GM10847 (cell line): Measurements from ENCODE around the gene PCNX1.

Source experiments
- POLR2A ChIP-seq: IDR thresholded peaks from 2 replicates; pipeline ENCODE4 v1.6.1; 2011; ENCODE audit not compliant: insufficient read length; ENCODE audit errors: extremely low read depth

PCNX1 gene

DNA sequence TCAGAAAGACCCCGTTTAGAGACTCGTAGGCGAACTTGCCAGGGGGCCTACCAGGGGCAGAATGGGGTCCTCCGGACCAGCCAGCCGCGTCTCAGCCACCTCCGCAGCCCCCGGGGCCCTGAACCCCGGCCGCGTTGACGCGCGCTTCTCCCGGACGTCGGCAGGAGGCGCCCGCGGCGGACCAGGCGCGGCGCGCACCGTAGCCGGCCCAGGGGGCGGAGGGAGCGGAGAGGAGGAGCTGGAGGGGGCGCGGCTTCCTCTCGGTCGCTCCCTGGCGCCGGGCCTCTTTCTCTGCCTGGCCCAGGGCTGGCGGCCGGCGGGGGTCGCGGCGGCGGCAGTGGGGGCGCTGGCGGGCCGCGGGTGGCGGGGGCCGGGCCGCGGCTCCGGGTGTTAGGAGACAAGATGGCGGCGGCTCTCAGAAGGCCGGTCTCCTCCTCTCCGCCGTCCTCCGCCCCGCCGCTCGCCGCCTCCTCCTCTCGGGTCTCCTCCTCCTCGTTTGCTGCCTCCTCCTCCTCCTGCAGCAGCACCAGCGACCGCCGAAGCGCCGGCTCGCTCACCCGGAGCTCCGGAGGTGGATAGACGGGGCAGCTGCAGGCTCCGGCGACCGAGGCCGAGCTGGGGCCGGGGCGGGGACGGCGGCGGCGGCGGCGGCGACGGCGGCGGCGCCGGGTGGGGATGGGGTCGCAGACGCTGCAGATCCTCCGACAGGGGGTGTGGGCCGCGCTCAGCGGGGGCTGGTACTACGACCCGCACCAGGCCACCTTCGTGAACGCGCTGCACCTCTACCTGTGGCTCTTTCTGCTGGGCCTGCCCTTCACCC is at the start of gene PCNX1:
Gene PCNX1, plus strand, starts transcription at position 284 of the 820 bp plus-strand sequence. Its CDS starts 392 bp downstream, at position 676.
- TF ChIP-seq POLR2A, result peak; percentile 35

DNA sequence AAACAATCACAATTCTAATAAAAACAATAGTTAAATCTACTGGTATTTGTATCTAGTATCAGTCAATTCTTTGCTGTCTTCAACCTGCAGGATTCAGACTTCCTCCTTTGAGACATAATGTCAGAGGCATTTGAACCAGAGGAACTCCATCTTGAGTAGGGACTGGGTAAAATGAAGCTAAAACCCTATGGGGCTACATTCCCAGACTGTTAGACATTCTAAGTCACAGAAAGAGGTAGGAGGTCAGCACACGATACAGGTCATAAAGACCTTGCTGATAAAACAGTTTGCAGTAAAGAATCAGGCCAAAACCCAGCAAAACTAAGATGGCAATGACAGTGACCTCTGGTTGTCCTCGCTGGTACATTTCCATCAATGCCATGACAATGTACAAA is 49.8 kb upstream of the PCNX1 start:
- no peak for TF ChIP-seq POLR2A

DNA sequence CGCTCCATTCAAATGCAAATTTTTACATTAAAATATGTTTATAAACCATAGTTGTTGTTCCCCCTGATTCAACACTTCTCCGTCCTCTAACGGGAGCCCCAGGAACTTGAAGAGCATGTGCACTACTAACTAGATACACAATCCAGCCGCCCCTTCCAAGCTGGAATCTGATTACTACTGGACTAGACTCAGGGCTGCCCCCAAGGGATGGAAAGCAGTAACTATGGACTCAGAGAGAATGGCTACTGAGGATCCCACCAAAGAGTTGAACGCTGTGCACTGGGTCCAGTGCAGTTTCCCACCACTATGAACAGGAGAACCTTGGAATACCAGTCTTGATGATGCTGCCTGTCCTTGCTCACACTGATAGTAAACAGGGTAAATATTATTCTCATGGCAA is 48.6 kb upstream of the PCNX1 start:
- TF ChIP-seq POLR2A, result no peak

DNA sequence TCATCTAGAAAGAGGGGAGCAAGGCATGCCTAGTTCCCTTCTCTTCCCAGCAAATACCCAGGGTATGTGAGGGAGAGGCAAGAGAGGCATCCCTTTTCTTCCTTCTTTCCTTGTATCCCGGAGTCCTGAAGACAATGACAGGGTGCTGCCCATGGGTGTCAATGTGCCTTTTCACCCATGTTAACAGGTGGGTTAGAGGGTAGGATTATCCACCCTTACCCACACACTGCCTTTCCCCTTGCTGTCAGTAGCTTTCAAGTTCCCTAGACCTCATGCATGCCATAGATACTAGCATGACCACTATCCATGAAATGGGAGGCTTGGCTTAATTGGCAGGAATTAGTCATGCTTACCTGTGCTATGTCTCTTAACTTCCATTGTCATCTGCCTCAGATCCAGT is 36.3 kb upstream of the PCNX1 start:
- TF ChIP-seq POLR2A, result no peak

DNA sequence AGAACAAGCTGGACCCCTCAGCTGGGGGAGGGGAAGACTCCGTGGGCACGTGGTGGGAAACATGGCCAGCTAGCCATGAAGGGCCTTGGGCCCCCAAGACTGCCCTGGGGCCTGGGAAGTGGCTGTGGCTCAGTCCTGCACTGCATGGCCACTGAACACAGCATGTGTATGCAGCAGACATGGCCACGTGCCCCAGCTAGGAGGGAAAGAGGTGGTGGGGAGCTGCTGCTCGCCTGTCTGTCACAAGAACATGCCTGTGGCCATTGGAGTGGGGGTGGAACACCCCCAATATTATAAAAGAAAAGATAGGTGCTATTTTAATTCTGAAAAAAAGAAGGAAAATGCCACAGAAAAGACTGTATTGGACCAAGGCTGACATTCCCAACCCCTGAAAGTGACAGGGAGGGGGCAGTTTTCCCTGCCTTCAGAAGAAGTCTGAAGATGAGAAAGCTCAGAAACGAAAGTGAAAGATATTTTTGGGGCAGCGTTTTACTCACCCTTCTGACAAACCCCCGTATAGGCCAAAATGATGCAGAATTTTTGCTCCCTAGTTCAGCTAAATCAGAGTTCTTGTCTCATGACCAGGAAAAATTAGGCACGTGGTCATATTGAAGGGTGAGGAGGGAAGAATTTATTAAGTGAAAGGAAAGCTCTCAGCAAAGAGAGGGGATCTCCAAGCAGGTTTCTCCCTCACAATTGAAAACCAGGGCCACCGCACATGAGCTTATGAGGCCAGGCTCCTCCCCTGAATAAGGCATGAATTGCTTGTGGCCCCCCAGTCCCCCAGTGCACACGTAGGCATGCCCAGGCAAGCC is 35.2 kb upstream of the PCNX1 start:
- no peak for TF ChIP-seq POLR2A

DNA sequence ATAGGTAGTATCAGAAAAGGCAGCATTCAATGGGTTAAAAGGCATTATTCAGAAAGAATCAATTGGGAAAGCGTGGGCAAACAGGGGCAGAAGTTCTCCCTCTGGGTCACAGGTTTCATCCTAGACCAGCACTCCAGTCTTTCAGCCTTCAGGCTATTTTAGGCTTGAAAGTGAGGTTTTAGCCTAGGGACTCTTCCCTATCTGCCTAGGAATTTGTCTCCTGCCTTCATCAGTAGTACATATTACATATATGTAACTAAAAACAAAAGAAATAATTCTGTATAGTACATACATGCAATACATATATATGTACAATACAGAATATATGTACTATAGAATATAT is 34.6 kb upstream of the PCNX1 start:
- no peak for TF ChIP-seq POLR2A

DNA sequence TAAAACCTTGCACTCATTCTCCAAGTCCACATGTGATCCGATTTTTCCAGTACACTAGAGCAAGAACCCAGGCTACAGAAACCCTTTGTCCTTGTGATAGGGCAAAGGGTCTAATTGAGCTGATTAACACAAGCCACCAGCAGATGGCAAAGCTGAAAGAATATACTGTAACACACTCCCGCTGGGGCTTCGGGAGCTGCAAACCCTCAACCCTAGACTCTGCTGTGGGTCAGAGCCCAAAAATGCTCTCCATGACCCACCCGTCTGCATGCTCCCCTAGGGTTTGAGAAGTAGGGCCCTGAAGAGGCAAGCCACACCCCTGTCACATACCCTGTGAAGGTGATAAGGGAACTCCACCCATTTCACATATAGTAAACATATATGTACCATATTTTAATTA is 33.6 kb upstream of the PCNX1 start:
- no peak for TF ChIP-seq POLR2A

DNA sequence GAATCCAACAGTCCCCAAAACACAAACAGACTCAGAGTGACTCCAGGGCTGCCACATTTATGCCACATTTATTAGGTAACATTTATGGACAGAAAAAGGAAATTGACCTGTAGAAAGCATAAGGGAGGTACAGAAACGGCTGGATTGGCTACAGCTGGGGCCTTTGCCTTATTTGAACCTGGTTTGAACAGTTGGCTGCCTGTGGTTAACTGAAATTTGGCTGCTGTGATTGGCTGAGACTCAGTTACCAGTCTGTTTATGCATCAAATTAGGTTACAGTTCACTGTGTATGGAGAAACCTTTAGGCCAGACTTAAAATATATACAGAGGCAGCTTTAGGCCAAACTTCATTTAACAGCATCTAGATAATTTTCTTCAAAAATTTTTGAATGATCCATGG is 27.8 kb upstream of the PCNX1 start:
- no peak for TF ChIP-seq POLR2A

DNA sequence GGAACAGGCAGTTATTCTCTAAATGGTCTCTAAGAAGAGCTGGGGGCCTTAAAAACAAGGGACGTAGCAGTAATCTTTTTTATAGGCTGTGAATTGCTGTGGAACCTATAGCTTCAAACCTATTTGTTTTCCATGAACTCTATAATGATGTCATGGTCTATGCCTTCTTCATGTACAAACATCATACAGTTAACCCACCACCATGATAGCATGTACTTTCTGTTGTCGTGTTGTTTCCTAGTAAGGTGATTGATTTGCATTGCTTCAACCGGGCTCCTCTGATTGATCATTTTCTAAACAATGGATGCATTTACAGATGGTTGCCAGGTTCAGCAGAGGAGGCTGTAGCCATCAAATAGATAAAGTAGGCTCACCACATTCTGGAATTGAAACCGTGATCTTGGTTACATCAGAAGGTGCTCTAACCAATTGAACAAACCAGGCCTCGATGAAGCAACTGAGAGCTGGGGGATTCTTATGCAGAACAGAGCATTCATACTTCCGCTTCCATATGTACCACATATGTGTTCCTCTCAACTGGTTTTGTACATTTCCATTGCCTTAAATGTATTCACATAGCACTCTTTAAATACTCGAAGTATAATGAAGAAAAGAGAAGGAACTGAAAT is 25.6 kb upstream of the PCNX1 start:
- TF ChIP-seq POLR2A, result no peak

DNA sequence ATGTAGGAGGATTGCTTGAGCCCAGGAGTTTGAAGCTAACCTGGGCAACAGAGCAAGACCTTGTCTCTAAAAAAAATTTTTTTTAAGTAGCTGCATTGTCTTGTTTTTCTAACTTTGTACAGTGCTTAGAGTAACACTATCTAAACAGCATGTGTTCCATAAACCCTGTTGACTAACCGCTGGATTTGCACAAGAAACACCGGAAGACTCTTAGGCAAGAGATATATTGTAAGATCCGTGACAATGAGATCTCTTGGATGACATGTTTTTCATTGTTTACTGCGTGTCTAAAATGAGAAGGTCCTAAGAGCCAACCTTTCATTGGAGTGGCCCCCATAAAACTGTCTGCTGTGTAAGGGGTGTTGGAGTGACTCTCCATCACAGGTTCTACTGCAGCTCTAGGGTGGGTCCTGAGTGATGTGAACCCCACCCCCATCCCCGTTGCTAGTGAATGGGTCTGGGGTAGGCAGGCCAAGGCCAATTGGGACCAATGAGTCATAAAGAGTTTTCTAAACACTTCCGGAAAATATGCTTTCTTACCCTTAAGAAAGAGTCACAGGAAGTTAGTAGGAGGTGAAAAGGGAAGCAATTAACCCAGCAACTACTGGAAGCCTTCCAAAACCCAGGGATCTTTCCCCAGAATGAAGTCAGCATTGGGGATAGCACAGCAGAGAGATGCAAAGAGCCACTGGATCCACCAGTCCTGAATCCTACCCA is 24.3 kb upstream of the PCNX1 start:
- no peak for TF ChIP-seq POLR2A

DNA sequence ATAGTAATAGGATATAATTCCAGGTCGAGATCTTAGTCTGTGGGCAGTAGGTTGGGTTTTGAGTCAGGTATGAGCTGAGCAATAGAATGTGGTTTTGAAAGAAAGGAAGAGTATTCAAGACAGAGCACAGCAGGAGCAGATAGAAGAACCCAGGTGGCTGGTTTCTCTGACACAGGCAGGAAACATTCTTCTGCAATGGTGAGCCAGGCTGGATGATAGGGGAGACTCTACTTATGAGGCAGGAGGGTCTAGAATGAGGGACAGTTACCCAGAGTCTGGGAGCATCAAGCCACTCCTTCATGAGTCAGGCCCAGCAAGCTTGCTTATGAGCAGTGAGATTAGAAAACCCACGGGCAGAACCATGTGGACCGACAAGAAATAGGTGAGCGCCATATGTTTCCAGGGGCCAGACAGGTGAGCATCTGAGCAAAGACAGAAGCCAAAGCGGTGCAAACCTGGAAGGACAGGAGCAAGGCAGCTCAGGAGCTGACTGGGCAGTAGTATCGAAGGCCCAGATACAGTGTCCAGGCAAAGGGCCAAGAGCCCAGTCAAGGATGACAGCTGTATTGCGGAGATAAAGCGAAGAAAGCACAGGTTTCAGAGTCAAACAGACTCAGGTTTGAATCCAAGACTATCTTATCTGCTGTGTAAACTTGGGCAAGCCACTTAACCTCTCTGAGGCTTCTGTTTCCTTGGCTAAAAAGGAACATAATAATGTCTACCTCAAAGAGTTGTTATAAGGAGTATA is 22.5 kb upstream of the PCNX1 start:
- TF ChIP-seq POLR2A, result no peak

DNA sequence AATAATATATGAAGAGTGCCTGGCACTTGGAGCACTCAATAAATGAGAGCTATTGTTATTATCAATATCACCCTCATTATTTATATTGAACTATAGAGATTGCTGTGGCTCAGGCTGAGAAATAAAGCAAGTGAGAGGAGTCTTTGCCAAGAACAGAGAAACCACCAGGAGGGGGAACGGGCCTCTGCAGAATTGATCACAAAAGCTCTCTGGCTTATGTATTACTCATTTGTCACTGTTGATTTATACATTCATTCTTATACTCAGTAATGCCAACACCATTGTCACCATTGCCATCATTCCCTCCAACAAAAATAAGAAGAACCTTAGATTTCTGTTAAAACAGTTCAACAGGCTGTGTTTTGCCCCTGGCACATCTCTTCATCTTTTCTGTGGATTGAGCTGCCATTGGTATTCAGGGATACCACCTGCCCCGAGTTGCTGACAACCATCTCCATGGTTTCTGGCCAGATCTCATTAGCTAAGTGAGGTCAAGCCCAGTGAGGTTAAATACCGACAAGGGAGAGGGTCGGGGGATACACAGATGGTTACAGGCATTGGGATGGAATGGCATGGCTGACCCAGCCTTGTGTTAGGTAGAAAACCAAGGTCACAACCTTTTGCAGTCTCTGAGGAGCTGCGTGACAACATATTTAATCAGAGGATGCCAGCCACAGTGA is 21.8 kb upstream of the PCNX1 start:
- TF ChIP-seq POLR2A, result no peak

DNA sequence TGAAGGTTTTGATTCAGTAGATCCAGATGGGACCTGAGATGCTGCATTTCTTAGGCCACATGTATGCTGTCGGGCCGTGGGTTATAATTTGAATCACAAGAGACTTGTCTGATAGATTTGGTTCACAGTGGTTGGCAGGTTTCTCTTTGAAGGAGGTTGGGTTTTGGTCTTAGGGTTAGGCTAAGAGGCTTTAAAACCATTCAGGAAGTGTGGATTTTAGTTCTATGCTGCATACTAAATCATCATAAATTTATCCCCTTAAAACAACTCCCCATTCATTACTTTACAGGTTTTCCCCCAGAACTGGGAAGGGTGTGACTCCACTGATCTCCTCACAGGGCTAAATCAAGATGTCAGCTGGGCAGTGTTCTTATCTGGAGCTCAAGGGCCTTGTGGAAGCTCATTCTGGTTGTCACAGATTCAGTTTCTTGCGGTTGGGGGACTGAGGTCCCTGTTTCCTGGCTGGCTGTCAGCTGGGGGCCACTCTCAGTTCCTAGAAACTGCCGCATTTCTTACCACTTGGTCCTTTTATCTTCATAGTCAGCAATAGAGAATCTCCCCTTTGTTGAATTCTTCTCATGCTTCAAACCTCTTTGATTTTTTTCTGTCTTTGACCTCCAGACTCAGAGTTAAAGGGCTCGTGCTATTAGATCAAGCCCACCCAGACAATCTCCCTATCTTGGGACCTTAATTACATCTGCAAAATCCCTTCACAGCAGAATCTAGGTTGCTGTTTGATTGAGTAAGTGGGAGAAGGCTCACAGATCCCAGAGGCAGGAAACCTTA is 20.6 kb upstream of the PCNX1 start:
- TF ChIP-seq POLR2A, result no peak

DNA sequence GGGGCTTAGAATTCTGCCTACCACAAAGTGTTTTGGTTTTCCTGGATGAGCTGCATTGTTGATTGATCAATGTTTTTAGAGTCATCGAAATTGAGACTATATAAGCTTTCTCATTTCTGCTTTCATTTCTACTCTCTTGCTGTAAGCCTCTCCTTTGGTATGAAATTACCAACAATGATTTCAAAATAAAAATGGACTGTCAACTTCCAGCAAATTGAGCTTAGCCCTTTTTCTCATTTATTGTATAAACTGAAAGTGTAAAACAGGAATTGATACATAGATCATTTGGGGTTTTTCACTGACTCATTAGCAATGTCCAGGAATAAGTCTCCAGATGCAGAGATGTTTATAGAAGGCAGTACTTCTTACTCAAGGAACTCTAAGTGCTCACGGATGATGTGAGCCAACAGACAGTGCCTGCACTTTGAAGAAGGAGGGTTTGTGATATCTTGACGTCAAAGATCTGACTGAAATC is 20.0 kb upstream of the PCNX1 start:
- TF ChIP-seq POLR2A, result no peak
